ENCODE results near the gene MYH11.
A peak's percentile ranks its signal among the peaks of the same experiment; 100 is the strongest.
"Not testable (repeated sequence)": the region's sequence is repeated elsewhere in the genome, so short reads cannot be mapped to it uniquely, and the experiment has no call there.

MYH11 gene

DNA sequence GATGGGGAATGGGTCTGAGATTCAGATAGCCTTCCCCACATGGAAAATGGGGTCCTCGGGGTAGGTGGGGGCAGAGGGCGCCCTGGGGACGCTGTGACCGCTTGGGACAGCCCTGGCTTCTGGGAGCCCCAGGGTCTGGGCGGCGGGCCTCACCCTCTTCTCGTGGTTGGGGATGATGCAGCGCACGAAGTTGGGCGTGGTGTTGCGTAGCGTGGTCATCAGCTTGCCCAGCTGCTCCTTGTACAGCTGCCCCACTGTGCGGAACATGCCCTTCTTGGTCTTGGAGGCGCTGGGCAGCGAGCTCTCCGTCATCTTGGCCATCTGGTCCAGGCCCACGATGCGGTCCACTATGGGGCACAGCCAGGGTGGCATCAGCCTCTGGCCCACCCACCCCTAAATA is 106.8 kb downstream of the MYH11 start:
- no peak overlapping the region for H3K4me3 Mint-ChIP-seq
- no peak overlapping the region for H3K27ac Mint-ChIP-seq
- DNase-seq: no peak
- ATAC-seq: no peak
- H3K27me3 Mint-ChIP-seq: no peaks in the 10 kb centered on the region
- H3K9me3 Mint-ChIP-seq: no peaks in the 10 kb centered on the region
- H3K4me1 Mint-ChIP-seq: no peaks in the 10 kb centered on the region

DNA sequence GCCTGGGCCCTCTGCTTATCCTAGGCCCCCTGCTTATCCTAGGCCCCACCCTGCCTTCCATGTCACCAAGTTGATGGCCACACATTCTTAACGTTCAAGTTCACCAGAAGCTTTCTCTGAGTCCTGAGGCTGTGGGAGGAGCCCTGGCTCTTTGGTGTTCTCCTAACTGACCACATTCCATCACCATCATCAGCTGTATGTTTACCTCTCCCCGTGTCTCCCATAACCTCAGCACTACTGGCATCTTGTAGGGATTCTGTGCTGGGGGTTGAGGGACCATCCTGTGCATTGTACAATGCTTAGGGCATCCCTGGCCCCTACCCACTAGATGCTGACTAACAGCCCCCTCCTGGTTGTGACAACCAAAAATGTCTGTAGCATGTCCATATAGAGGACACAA is 107.5 kb downstream of the MYH11 start:
- H3K27ac Mint-ChIP-seq: no peak overlapping the region
- no peak for ATAC-seq
- no peaks in the 10 kb centered on the region for H3K27me3 Mint-ChIP-seq
- DNase-seq: no peak
- no peaks in the 10 kb centered on the region for H3K4me1 Mint-ChIP-seq
- no peaks in the 10 kb centered on the region for H3K9me3 Mint-ChIP-seq
- no peak overlapping the region for H3K4me3 Mint-ChIP-seq

DNA sequence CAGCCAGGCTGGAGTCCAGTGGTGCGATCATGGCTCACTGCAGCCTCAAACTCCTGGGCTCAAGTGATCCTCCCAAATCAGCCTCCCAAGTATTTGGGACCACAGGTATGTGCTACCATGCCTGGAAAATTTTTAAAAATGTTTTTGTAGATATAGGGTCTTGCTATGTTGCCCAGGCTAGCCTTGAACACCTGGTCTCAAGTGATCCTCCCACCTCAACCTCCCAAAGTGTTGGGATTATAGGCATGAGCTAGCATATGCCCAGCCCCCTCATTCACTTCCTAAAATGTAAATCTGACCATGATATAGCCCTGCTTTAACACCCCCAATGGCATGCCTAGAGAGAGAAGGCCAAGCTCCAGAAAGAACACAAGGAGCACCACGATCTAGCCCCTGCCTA is 108.2 kb downstream of the MYH11 start:
- Mint-ChIP-seq H3K27ac (no peak overlapping the region), H3K4me1 (no peaks in the 10 kb centered on the region), H3K27me3 (no peaks in the 10 kb centered on the region), H3K9me3 (no peaks in the 10 kb centered on the region), H3K4me3 (no peak overlapping the region)
- ATAC-seq (no peak), DNase-seq (no peak)

DNA sequence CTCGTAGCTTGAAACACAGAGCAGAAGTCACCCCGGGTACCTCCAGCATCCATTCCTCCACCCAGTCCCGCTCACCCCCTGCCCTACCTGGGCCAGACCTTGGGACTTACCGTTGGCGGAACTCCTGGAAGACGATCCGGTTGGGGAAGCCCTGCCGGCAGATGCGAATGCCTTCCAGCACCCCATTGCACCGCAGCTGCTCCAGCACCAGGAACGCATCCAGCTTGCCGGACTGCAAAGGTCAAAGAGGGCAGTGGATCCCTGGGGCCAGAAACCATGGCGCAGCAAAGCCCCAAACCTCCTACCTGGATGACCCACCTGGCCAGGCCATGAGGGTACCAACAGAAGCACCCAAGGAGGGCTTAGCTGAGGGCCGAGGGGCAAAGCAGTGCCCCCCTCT is 108.9 kb downstream of the MYH11 start:
- no peaks in the 10 kb centered on the region for H3K9me3 Mint-ChIP-seq
- no peak for DNase-seq
- H3K4me3 Mint-ChIP-seq: no peak overlapping the region
- H3K27ac Mint-ChIP-seq: no peak overlapping the region
- H3K27me3 Mint-ChIP-seq: no peaks in the 10 kb centered on the region
- H3K4me1 Mint-ChIP-seq: no peaks in the 10 kb centered on the region
- no peak for ATAC-seq

DNA sequence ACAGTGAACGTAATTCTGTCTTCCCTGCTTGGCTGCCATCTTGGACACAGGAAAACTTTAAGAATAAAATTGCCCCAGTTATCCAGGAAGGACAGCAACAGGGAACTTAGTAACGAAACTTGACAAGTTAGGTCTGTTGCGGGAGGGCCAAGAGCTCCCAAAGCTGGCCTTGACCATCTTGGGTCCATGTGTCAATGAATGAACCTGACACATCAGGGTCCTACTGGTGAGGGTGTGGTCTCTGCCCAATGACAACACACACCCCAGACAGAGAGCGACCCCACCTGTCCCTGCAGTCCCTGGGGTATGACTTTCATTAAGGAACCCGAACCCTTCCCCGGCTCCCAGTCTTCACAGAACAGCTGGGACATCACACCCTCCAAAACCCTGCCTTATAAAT is 110.5 kb downstream of the MYH11 start:
- Mint-ChIP-seq H3K9me3 (peaks cover 6 to 7% of the 10 kb centered on the region in 2 donors), H3K27ac (no peak overlapping the region), H3K4me1 (no peaks in the 10 kb centered on the region), H3K4me3 (no peak overlapping the region), H3K27me3 (no peaks in the 10 kb centered on the region)
- no peak for ATAC-seq
- no peak for DNase-seq

DNA sequence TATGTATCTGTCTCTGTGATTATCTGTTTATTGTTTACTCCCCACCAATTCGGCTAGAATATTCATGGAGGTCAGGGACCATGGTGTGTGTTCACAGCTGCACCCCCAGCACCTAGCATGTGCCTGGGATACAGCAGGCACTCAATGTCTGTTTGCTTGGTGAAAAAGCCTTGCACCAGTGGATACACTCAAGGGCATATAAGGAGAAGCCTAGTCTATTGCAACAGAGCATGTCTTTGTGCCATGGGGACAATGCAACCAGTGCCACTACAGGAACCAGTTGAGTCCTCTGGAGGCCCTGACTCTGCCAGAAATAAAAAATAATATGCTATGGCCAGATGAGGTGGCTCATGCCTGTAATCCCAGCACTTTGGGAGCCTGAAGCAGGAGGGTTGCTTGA is 113.2 kb downstream of the MYH11 start:
- DNase-seq: no peak
- Mint-ChIP-seq H3K27me3 (no peaks in the 10 kb centered on the region), H3K4me1 (no peaks in the 10 kb centered on the region), H3K9me3 (peaks cover 6 to 9% of the 10 kb centered on the region in 2 donors), H3K4me3 (no peak overlapping the region), H3K27ac (no peak overlapping the region)
- no peak for ATAC-seq

DNA sequence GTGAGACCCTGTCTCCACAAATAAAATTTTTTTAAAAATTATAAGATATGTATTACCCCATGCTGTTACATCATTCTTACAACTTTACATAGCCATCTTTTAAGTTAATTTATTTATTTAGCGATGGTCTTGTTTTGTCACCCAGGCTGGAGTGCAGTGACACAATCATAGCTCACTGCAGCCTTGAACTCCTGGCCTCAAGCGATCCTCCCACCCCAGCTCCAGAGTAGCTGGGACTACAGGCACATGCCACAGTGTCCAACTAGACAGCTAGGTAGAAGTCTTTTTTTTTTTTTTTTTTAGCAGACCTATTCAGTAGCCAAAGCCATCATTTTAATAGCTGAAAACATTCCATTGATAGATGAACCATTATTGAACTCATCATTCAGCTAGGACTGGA is 114.1 kb downstream of the MYH11 start:
- Mint-ChIP-seq H3K4me3 (no peak overlapping the region), H3K4me1 (no peaks in the 10 kb centered on the region), H3K9me3 (peaks cover 6 to 9% of the 10 kb centered on the region in 2 donors), H3K27ac (no peak overlapping the region), H3K27me3 (no peaks in the 10 kb centered on the region)
- DNase-seq (no peak), ATAC-seq (no peak)

DNA sequence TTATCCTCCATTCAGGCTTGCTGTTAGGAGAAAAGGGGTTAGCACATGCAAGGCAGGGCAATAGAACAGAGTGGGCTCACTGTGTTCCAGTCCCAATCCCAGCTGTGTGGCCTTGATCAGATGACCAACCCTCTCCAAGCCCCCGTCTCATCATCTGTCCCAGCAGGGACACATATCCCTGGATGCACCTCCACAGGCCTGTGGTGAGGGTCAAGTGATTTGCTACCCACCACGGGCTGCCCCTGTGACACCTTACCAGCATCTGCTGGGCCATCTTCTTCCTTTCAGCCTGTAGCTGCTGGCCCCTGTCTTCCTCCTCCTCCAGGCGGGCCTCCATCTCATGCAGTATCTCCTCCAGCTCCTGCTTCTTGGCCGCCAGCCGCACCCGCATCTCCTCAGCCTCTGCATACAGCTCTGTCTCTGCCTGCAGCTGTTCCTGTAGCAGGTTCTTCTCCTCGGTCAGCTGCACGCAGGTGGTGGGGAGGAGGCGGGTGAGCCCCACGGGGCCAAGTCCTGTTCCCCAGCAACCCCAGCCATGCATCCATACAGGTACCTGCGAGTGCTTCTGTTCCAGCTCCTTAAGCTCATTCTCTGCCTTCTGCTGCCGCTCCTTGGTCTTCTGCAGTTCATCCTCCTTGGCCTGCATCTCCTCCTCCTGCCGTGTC is 115.5 kb downstream of the MYH11 start:
- H3K27me3 Mint-ChIP-seq: no peaks in the 10 kb centered on the region
- H3K4me3 Mint-ChIP-seq: no peak overlapping the region
- ATAC-seq (no peak), DNase-seq (no peak)
- no peak overlapping the region for H3K27ac Mint-ChIP-seq
- H3K4me1 Mint-ChIP-seq: no peaks in the 10 kb centered on the region
- H3K9me3 Mint-ChIP-seq: peaks cover 6 to 9% of the 10 kb centered on the region in 2 donors

DNA sequence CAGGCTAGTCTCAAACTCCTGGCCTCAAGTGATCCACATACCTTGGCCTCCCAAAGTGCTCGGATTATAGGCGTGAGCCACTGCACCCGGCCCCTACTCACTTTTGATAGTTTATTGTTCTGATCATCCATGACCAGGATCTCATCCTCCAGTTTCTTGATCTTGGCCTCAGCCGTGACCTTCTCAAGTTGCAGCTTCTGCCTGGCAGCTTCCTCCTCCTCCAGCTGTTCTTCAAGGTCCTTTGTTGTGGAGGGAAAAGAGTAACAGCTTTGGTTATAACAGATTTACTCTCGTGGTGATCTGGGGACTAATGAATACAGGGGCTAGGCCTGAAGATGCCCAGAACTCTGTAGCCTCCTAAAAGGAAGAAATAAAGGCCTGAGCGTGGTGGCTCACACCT is 116.9 kb downstream of the MYH11 start:
- no peak overlapping the region for H3K4me3 Mint-ChIP-seq
- ATAC-seq: no peak
- no peak for DNase-seq
- H3K27ac Mint-ChIP-seq: no peak overlapping the region
- H3K27me3 Mint-ChIP-seq: no peaks in the 10 kb centered on the region
- no peaks in the 10 kb centered on the region for H3K4me1 Mint-ChIP-seq
- peaks cover 6 to 9% of the 10 kb centered on the region in 2 donors for H3K9me3 Mint-ChIP-seq

DNA sequence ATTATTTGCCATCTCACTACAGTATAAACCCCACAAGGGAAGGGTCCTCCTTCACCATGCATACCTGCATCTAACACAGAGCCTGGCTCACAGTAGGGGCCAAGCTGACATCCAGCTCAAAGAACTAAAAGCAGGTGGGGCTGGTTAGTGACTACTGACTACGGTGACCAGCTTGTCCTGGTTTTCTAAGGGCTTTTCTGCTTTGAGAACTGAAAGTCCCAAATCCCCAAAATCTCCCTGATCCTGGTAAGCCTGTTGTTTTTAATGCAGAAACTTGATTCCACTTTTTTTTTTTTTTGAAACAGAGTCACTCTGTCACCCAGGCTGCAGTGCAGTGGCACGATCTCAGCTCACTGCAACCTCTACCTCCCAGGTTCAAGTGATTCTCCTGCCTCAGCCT is 117.4 kb downstream of the MYH11 start:
- no peak overlapping the region for H3K4me3 Mint-ChIP-seq
- no peak for ATAC-seq
- peaks cover 6 to 9% of the 10 kb centered on the region in 2 donors for H3K9me3 Mint-ChIP-seq
- peak overlapping the region; percentile 22 to 65 for H3K27ac Mint-ChIP-seq
- DNase-seq: no peak
- no peaks in the 10 kb centered on the region for H3K27me3 Mint-ChIP-seq
- H3K4me1 Mint-ChIP-seq: no peaks in the 10 kb centered on the region

GRCh38 chr16:15737140-15737644 is 119.6 kb downstream of the MYH11 start:
- Mint-ChIP-seq H3K27me3 (no peaks in the 10 kb centered on the region), H3K4me1 (no peaks in the 10 kb centered on the region), H3K4me3 (no peak overlapping the region), H3K9me3 (peaks cover 6 to 9% of the 10 kb centered on the region in 2 donors), H3K27ac (no peak overlapping the region)
- ATAC-seq (no peak), DNase-seq (no peak)

GRCh38 chr16:15736529-15736928 is 120.3 kb downstream of the MYH11 start:
- no peaks in the 10 kb centered on the region for H3K4me1 Mint-ChIP-seq
- peaks cover 2 to 4% of the 10 kb centered on the region in 2 donors for H3K9me3 Mint-ChIP-seq
- DNase-seq: no peak
- no peak for ATAC-seq
- H3K27me3 Mint-ChIP-seq: no peaks in the 10 kb centered on the region
- H3K4me3 Mint-ChIP-seq: no peak overlapping the region
- no peak overlapping the region for H3K27ac Mint-ChIP-seq

- no peak for DNase-seq
- ATAC-seq: no peak
- H3K27ac Mint-ChIP-seq: peak overlapping the region in 1 of 2 donors; percentile 50
- no peaks in the 10 kb centered on the region for H3K4me1 Mint-ChIP-seq
- no peaks in the 10 kb centered on the region for H3K9me3 Mint-ChIP-seq
- no peaks in the 10 kb centered on the region for H3K27me3 Mint-ChIP-seq
- no peak overlapping the region for H3K4me3 Mint-ChIP-seq
Measured at GRCh38 chr16:15735610-15736009, 121.2 kb downstream of the MYH11 start.

DNA sequence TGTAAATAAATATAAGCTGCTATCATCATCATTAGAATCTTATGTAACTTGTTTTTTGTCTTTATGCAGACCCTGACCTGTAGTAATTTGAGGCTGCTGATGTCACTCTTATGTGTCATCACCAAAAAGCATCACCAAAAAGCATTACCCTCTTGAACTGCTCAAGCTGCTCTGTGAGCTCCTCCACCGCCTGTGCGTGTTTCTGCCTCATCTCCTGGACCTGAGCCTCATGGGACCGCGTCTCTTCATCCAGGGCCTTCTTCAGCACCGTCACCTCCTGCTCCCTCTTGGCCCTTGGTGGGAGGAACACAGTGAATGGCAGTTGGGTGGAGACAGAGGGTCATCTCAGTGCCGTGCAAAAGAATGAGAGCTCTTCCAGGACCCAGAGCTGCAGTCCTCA is 124.4 kb downstream of the MYH11 start:
- H3K27me3 Mint-ChIP-seq: no peaks in the 10 kb centered on the region
- no peaks in the 10 kb centered on the region for H3K4me1 Mint-ChIP-seq
- no peak overlapping the region for H3K4me3 Mint-ChIP-seq
- no peaks in the 10 kb centered on the region for H3K9me3 Mint-ChIP-seq
- no peak for DNase-seq
- no peak overlapping the region for H3K27ac Mint-ChIP-seq
- ATAC-seq: no peak

DNA sequence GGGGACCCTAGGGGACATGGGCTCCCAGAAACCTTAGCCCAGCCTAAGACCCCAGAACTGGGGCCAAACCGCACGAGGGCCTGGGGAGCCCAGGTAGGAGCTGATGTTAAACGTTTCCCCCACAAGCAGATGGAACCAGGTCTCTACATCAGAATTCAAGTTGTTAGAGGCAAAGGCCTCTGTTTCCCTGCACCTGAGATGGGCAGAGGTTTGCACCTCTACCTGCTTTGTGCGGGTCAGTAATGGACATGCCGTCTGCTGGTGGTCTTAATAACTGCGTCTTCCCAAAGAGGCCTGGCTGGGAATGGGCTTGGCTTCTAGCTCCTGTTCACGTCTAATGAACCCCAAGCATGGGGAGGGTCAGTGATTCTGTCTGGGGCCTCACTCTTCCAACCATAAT is 127.7 kb downstream of the MYH11 start:
- DNase-seq (no peak), ATAC-seq (no peak)
- Mint-ChIP-seq H3K4me1 (no peaks in the 10 kb centered on the region), H3K27ac (no peak overlapping the region), H3K9me3 (no peaks in the 10 kb centered on the region), H3K4me3 (no peak overlapping the region), H3K27me3 (no peaks in the 10 kb centered on the region)

DNA sequence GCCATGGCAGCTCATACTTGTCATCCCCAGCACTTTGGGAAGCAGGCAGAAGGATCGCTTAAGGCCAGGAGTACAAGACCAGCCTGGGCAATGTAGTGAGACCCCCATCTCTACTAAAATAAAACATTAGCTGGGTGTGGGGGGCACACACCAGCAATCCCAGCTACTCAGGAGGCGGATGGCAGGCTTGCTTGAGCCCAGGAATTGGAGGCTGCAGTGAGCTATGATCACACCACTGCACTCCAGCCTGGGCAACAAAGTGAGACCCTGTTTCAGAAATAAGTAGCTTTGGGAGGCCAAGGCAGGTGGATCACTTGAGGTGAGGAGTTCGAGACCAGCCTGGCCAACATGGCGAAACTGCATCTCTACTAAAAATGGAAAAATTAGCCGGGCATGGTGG is 129.1 kb downstream of the MYH11 start:
- not testable (repeated sequence) for H3K27me3 Mint-ChIP-seq, ATAC-seq, H3K9me3 Mint-ChIP-seq, H3K4me3 Mint-ChIP-seq, DNase-seq, H3K4me1 Mint-ChIP-seq
- peak overlapping the region in 1 of 2 donors; percentile 42 for H3K27ac Mint-ChIP-seq

DNA sequence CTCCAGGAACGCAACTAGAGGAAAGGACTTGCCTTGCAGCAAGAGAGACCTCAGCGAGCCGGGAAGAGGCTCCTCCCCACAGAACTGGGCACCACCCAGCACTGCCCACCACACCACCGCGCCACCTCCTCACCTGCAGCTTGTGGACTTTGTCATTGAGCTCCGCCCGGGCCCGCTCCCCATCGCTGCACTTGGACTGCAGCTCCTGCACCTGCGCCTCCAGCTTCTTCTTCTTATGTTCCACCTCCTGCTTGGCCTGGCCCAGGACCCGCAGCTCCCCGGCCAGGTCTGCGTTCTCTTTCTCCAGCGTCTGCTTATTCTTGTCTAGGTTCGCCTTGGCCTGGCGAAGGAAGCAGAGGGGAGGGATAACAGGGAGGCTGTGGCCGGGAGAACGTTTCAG is 130.1 kb downstream of the MYH11 start:
- DNase-seq (no peak), ATAC-seq (no peak)
- Mint-ChIP-seq H3K4me3 (no peak overlapping the region), H3K4me1 (no peaks in the 10 kb centered on the region), H3K9me3 (no peaks in the 10 kb centered on the region), H3K27ac (no peak overlapping the region), H3K27me3 (no peaks in the 10 kb centered on the region)

Data from stimulated activated naive CD8-positive, alpha-beta T cell treated with anti-CD3 and anti-CD28 coated beads, Interleukin-15, amount 100 ng/mL, for 72 hours (primary cell).